Heart right ventricle (tissue), 16 donors: Measurements from ENCODE around the gene PGAP6. TPM values are rescaled to one million over a fixed set of nuclear protein-coding genes. Genes with fewer than 3 reads are reported as not detected.
"Not testable (repeated sequence)": the region's sequence is repeated elsewhere in the genome, so short reads cannot be mapped to it uniquely, and the experiment has no call there.

Experiments used
- ATAC-seq, 8 donors: fragments of 200-7000 bp; cut with Tn5 transposase; one replicate each; pipeline ENCODE4 v1.9.1; 2020; ENCODE audit warnings: mild to moderate bottlenecking in 8 of 8, moderate library complexity in 8 of 8, moderate number of reproducible peaks in 1 of 8
- DNase-seq, 2 donors: peaks; one replicate each; pipeline ENCODE4 v3.0.0-alpha.2; 2020
- H3K27ac ChIP-seq, 10 donors: fragments of 200-600 bp; sonication (generic) in 2 of 10; one replicate each; pipeline versions ENCODE4 v1.5.0 to v1.8.0; 2020 to 2022; ENCODE audit warnings: mild to moderate bottlenecking in 3 of 10
- H3K27me3 ChIP-seq, 7 donors: fragments of 200-600 bp; one replicate each; pipeline ENCODE4 v1.8.0; 2021 to 2022; ENCODE audit warnings: mild to moderate bottlenecking in 2 of 7
- H3K36me3 ChIP-seq, 9 donors: fragments of 200-600 bp; sonication (generic) in 1 of 9; one replicate each; pipeline versions ENCODE4 v1.5.0 to v1.8.0; 2020 to 2022; ENCODE audit warnings: mild to moderate bottlenecking in 2 of 9
- H3K4me1 ChIP-seq, 9 donors: fragments of 200-600 bp; sonication (generic) in 1 of 9; one replicate each; pipeline versions ENCODE4 v1.5.0 to v1.8.0; 2020 to 2022; ENCODE audit warnings: mild to moderate bottlenecking in 4 of 9
- H3K4me3 ChIP-seq, 10 donors: fragments of 200-600 bp; sonication (generic) in 2 of 10; one replicate each; pipeline versions ENCODE4 v1.5.0 to v1.8.0; 2020 to 2022; ENCODE audit warnings: mild to moderate bottlenecking in 7 of 10, moderate library complexity in 2 of 10
- H3K9me3 ChIP-seq, 11 donors: fragments of 200-600 bp in 10 of 11; sonication (generic) in 2 of 11; one replicate each; pipeline versions ENCODE4 v1.5.0 to v1.8.0; 2013 to 2022; ENCODE audit warnings: mild to moderate bottlenecking in 2 of 11, control low read depth in 1 of 11, moderate library complexity in 1 of 11
- CTCF ChIP-seq, 9 donors: fragments of 200-600 bp; sonication (generic) in 2 of 9; IDR thresholded peaks; one replicate each; pipeline versions ENCODE4 v1.5.0 to v1.8.0; 2021 to 2022; ENCODE audit warnings: antibody characterized with exemption in 9 of 9, mild to moderate bottlenecking in 5 of 9, moderate library complexity in 1 of 9
- WGBS, 2 donors: extraction: QIAGEN DNeasy Blood & Tissue Kit; methylation state at CpG; one replicate each; pipeline ENCODE4 v1.1.7; 2013; ENCODE audit warnings: inconsistent platforms in 1 of 2; 5-methylcytosine and 5-hydroxymethylcytosine counted together
- intact Hi-C, 10 donors: fragments of 100-400 bp; cut with DNase I; formaldehyde crosslinking; loops; one replicate each; pipeline versions ENCODE4 v1.11.1 to v1.14.2; 2022
- polyA plus RNA-seq, 2 donors: library from polyadenylated mRNA; stranded (reverse); fragments of 200-250 nt; gene quantifications; one replicate each; pipeline ENCODE4 v1.2.3, GENCODE V29; 2013
- total RNA-seq, 10 donors: library from RNA; stranded (reverse); fragmentation: NEBNext Ultra II Directional in 3 of 10; extraction: Animal tissue kit (Norgen Biotek cat#: 25700) in 3 of 10; gene quantifications; one replicate each; pipeline versions ENCODE4 v1.2.1 to v1.2.4, GENCODE V29; 2021 to 2023
- donor health status: Arrhythmogenic right ventricular cardiomyopathy.
- donor health status: ischemic (EF 13 %, LVEDD 7.1; RV severe dilation, severe dysfunction).
- donor health status: healthy with polysubstance abuse.
- donor health status: DM: no; HTN: yes; CAD: no.
- donor health status: DM: no; HTN: no; CAD: no.
- donor health status: ischemic (EF 25% LVEDD 6.9; RV normal size, moderate dysfunction).
- donor health status: ischemic (EF 25% LVEDD 5.7; RV mildly dilated, moderate dysfunction).
- donor health status: healthy.
- donor health status: DM: yes; HTN: yes; CAD: no.
- donor health status: Ischemic cardiomyopathy.
- donor health status: ischemic (EF 35%, LVEDD 5.7; RV mildly dilated, moderate dysfunction).
- donor health status: nonischemic (EF 11% LVEDD 7.7; RV severe dilation, severe dysfunction).
- donor health status: DM: yes; HTN: yes; CAD: no.
- donor health status: PGD.
- donor health status: ischemic (EF 29% LVEDD 5.4; RV normal size, mild dysfunction).
- donor health status: nonischemic (EF 23%, LVEDD 6.1; RV moderate dilation, normal function).

Gene PGAP6
- total and polyA plus RNA-seq, 12 donors: 27.1 to 57.3 (median 33.1) TPM

GRCh38 chr16:345772-346171 is 36.0 kb downstream of the PGAP6 start:
- TF ChIP-seq CTCF (IDR thresholded peaks at IDR 0.05): no peak
- 94% methylated on average over 11 of the region's 11 CpGs for WGBS, 2 donors
- no peaks in the 10 kb centered on the region for H3K27me3 ChIP-seq
- DNase-seq: no peak
- no peaks in the 10 kb centered on the region for H3K9me3 ChIP-seq
- H3K4me3 ChIP-seq: no peak overlapping the region
- peaks cover 0 to 32% (median 3%) of the 10 kb centered on the region in 9 donors for H3K4me1 ChIP-seq
- peaks cover 0 to 66% (median 0%) of the 10 kb centered on the region in 9 donors for H3K36me3 ChIP-seq
- ATAC-seq: no peak
- H3K27ac ChIP-seq: no peak overlapping the region
- intact Hi-C loops: no loop called here

GRCh38 chr16:342455-343213 is 39.1 kb downstream of the PGAP6 start:
- H3K36me3 ChIP-seq: peaks cover 0 to 54% (median 0%) of the 10 kb centered on the region in 9 donors

GRCh38 chr16:341974-342336 is 39.8 kb downstream of the PGAP6 start:
- ATAC-seq, intact Hi-C loops: not testable (repeated sequence)

More at GRCh38 chr16:342455-343213, 39.1 kb downstream of the PGAP6 start:
- WGBS, 2 donors: 91 to 93% methylated on average over 18 of the region's 18 CpGs
- ATAC-seq (no peak), DNase-seq (no peak)
- no peaks in the 10 kb centered on the region for H3K27me3 ChIP-seq
- TF ChIP-seq CTCF (IDR thresholded peaks at IDR 0.05): no peak
- peaks cover 0 to 44% (median 0%) of the 10 kb centered on the region in 9 donors for H3K4me1 ChIP-seq
- no peak overlapping the region for H3K4me3 ChIP-seq
- intact Hi-C loops: no loop called here
- no peak overlapping the region for H3K27ac ChIP-seq
- H3K9me3 ChIP-seq: no peaks in the 10 kb centered on the region

GRCh38 chr16:341095-341973 is 40.4 kb downstream of the PGAP6 start:
- H3K9me3 ChIP-seq, DNase-seq, H3K4me3 ChIP-seq, H3K27me3 ChIP-seq, H3K27ac ChIP-seq, ATAC-seq, intact Hi-C loops: not testable (repeated sequence)
- 96 to 98% methylated on average over 42 to 46 of the region's 47 CpGs for WGBS, 2 donors
- peaks cover 0 to 41% (median 0%) of the 10 kb centered on the region in 9 donors for H3K36me3 ChIP-seq
- peaks cover 0 to 44% (median under 1%) of the 10 kb centered on the region in 9 donors for H3K4me1 ChIP-seq

More at GRCh38 chr16:341974-342336, 39.8 kb downstream of the PGAP6 start:
- 87% methylated on average over 12 to 13 of the region's 13 CpGs for WGBS, 2 donors
- not testable (repeated sequence) for H3K4me3 ChIP-seq, H3K27me3 ChIP-seq, H3K27ac ChIP-seq, H3K9me3 ChIP-seq, DNase-seq
- peaks cover 0 to 43% (median 0%) of the 10 kb centered on the region in 9 donors for H3K4me1 ChIP-seq
- peaks cover 0 to 47% (median 0%) of the 10 kb centered on the region in 9 donors for H3K36me3 ChIP-seq

- WGBS, 2 donors: 89% methylated on average over 23 of the region's 23 CpGs
- no peaks in the 10 kb centered on the region for H3K9me3 ChIP-seq
- H3K27me3 ChIP-seq: no peaks in the 10 kb centered on the region
- H3K4me1 ChIP-seq: peaks cover 0 to 45% (median 5%) of the 10 kb centered on the region in 9 donors
- peak overlapping the region in 1 of 10 donors; percentile 36 for H3K27ac ChIP-seq
- no peak for TF ChIP-seq CTCF (IDR thresholded peaks at IDR 0.05)
- H3K36me3 ChIP-seq: peaks cover 0 to 33% (median 0%) of the 10 kb centered on the region in 9 donors
- no peak overlapping the region for H3K4me3 ChIP-seq
- no peak for DNase-seq
- intact Hi-C loops: no loop called here
- ATAC-seq: peak in 1 of 8 donors; percentile 37
Observed at GRCh38 chr16:340370-341091, 41.2 kb downstream of the PGAP6 start.
